MCF 10A (cell line): Measurements from ENCODE around the gene TYK2. TPM values are rescaled to one million over a fixed set of nuclear protein-coding genes. Genes with fewer than 3 reads are reported as not detected.

Experiments used
- BruUV-seq: library from RNA; stranded (reverse); fragments of 400-500 nt; replicated peaks from 2 replicates; lab custom pipeline; 2021; lab: Mats Ljungman, UMichigan
- CTCF ChIA-PET: fragments of 300-600 bp; sonication (Branson Sonifier 250); formaldehyde crosslinking; extraction: SDS; loops from one replicate; lab custom pipeline; 2021; ENCODE audit warnings: antibody characterized with exemption, inconsistent platforms; lab: Yijun Ruan, JAX
- POLR2A ChIA-PET: fragments of 300-600, 350-650 bp; sonication (Branson Sonifier 250); formaldehyde crosslinking; extraction: SDS; loops from one replicate; lab custom pipeline; 2020; ENCODE audit warnings: antibody characterized with exemption, inconsistent platforms; lab: Yijun Ruan, JAX
- DNase-seq: peaks from one replicate; pipeline ENCODE4 v3.0.0-alpha.2; 2018; ENCODE audit not compliant: unreplicated experiment
- H3K27ac Mint-ChIP-seq: one replicate; pipeline ENCODE4 v1.8.0; 2022; ENCODE audit warnings: mild to moderate bottlenecking, low read depth, mixed read lengths; ENCODE audit not compliant: unreplicated experiment
- H3K27me3 Mint-ChIP-seq: one replicate; pipeline ENCODE4 v1.8.0; 2022; ENCODE audit warnings: mixed read lengths; ENCODE audit not compliant: insufficient read depth, unreplicated experiment
- H3K36me3 Mint-ChIP-seq: one replicate; pipeline ENCODE4 v1.8.0; 2022; ENCODE audit warnings: mild to moderate bottlenecking, moderate library complexity, mixed read lengths; ENCODE audit not compliant: insufficient read depth, unreplicated experiment
- H3K4me1 Mint-ChIP-seq: one replicate; pipeline ENCODE4 v1.8.0; 2022; ENCODE audit warnings: mixed read lengths; ENCODE audit not compliant: insufficient read depth, unreplicated experiment
- H3K4me3 Mint-ChIP-seq: one replicate; pipeline ENCODE4 v1.8.0; 2022; ENCODE audit warnings: mild to moderate bottlenecking, moderate library complexity, mixed read lengths; ENCODE audit not compliant: unreplicated experiment
- H3K9me3 Mint-ChIP-seq: one replicate; pipeline ENCODE4 v1.8.0; 2022; ENCODE audit warnings: mixed read lengths; ENCODE audit not compliant: unreplicated experiment
- CTCF ChIP-seq: fragments of 200-600 bp; IDR thresholded peaks from one replicate; pipeline ENCODE4 v1.8.0; 2022; ENCODE audit warnings: antibody characterized with exemption, mild to moderate bottlenecking; ENCODE audit not compliant: unreplicated experiment
- intact Hi-C: fragments of 100-400 bp; cut with micrococcal nuclease; formaldehyde crosslinking; loops from 2 replicates; pipeline ENCODE4 v1.14.1; 2022
- microRNA-seq: library from miRNA; unstranded; fragments of <30 nt; microRNA quantifications from one replicate; pipeline ENCODE4 v1.2.0, GENCODE V29; 2022
- total RNA-seq: library from RNA; stranded (reverse); gene quantifications from 2 replicates; pipeline ENCODE4 v1.2.3, GENCODE V29; 2022

TYK2 gene
- total RNA-seq, 1 experiment from 2014 or later = 75.0 TPM

DNA sequence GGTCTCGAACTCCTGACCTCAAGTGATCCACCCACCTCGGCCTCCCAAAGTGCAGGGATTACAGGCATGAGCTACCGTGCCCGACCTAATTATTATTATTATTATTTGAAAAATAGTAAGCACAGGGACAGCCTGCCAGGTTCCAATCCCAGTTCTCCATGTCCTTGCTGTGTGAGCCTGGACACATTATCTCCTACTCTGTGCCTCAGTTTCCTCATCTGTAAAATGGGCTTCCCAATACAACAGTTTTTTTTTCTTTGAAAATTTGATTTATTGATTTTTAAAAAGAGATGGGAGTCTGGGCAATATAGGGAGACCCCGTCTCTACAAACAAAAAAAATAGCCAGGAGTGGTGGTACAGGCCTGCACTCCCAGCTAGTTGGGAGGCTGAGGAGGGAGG is 74.0 kb downstream of the TYK2 start:
- DNase-seq = no peak
- no peak overlapping the region for H3K27ac Mint-ChIP-seq
- ChIA-PET POLR2A (no interaction called here), CTCF (interaction anchor here (0.8 to 1.4 kb wide), 4 partner anchors 8 to 83 kb away, joined by 3 to 5 read pairs (median 4); partner anchors contain the start of gene ICAM1)
- no TSS peak for BruUV-seq
- TF ChIP-seq CTCF = no peak
- H3K4me1 Mint-ChIP-seq = peaks cover 8% of the 10 kb centered on the region
- intact Hi-C loops = no loop called here
- H3K36me3 Mint-ChIP-seq = no peaks in the 10 kb centered on the region
- no peaks in the 10 kb centered on the region for H3K27me3 Mint-ChIP-seq
- no peaks in the 10 kb centered on the region for H3K9me3 Mint-ChIP-seq
- H3K4me3 Mint-ChIP-seq = no peak overlapping the region

DNA sequence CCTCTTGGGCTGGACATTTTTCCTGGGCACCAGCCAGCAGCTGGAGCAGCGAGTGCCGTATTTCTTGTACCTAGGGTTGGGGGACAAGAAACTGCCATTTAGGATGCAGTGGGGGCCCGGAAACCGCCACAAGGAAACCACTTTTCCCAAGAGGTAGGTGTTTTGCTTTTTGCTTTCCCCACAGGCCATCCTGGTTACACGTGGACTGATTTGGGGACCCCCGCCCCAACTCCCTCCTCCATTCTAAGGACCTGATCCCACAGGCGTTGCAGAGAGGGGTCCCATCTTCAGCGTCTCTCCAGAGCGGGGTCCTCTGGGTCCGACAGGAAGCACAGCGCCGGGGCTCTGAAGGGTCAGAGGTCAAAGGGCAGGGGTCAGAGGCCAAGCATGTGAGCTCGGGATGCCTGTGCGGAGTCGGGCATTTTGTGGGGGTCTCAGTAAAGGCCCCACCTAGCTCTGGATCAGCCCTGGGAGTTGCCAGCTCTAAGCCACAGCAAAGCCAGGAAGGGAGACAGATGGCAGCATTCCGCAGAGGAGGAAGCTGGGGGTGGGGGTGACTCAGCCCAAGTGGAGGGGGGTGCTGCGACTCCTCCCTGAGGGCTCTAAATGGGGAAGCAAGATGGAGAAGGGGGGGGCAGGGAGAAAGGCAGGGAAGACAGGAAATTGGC is 75.1 kb downstream of the TYK2 start:
- Mint-ChIP-seq H3K36me3 (no peaks in the 10 kb centered on the region), H3K4me3 (no peak overlapping the region), H3K4me1 (peaks cover 8% of the 10 kb centered on the region), H3K9me3 (no peaks in the 10 kb centered on the region), H3K27ac (no peak overlapping the region), H3K27me3 (no peaks in the 10 kb centered on the region)
- TF ChIP-seq CTCF = no peak
- no TSS peak for BruUV-seq
- intact Hi-C loops = no loop called here
- no peak for DNase-seq
- ChIA-PET POLR2A (interaction anchor here (0.6 kb wide), 1 partner anchor 20 kb away, joined by 4 read pairs; no protein-coding TSS in a partner anchor), CTCF (interaction anchor here (0.5 to 1.4 kb wide), 5 partner anchors 9 to 74 kb away, joined by 3 to 5 read pairs (median 4); partner anchors contain the start of gene ICAM1)

Small RNA genes within 50 kb of the gene (microRNA-seq; reads per million reads assigned to microRNA genes)
- gene MIR1181 = not detected

Other genes with a start within 250 kb of the TYK2 start
- gene DNMT1, start 185.6 kb downstream of the TYK2 start, total RNA-seq = 47.7 and 76.4 TPM in 2 replicates
- gene S1PR2, start 149.2 kb downstream of the TYK2 start, total RNA-seq = 0.64 and 0.89 TPM in 2 replicates
- 99.1 and 120 TPM in 2 replicates for gene MRPL4, start 128.4 kb downstream of the TYK2 start, total RNA-seq
- gene ICAM1, start 109.5 kb downstream of the TYK2 start, total RNA-seq = 3.3 and 4.6 TPM in 2 replicates
- not detected in 2 replicates for gene ICAM4, start 93.6 kb downstream of the TYK2 start, total RNA-seq
- 4.7 and 7.7 TPM in 2 replicates for gene ICAM5, start 90.6 kb downstream of the TYK2 start, total RNA-seq
- gene ZGLP1, start 70.8 kb downstream of the TYK2 start, total RNA-seq = 3.8 and 4.9 TPM in 2 replicates
- 30.2 and 30.3 TPM in 2 replicates for gene FDX2, start 64.6 kb downstream of the TYK2 start, total RNA-seq
- 31.5 and 36.1 TPM in 2 replicates for gene RAVER1, start 47.0 kb downstream of the TYK2 start, total RNA-seq
- 7.6 and 7.9 TPM in 2 replicates for gene ICAM3, start 40.9 kb downstream of the TYK2 start, total RNA-seq
- gene CDC37, start 23.0 kb upstream of the TYK2 start, total RNA-seq = 164 and 188 TPM in 2 replicates
- 0.42 and 0.49 TPM in 2 replicates for gene PDE4A, start 40.0 kb upstream of the TYK2 start, total RNA-seq
- 46.1 and 48.5 TPM in 2 replicates for gene KEAP1, start 122.8 kb upstream of the TYK2 start, total RNA-seq
- gene S1PR5, start 136.9 kb upstream of the TYK2 start, total RNA-seq = not detected in 2 replicates
- 22.6 and 36.8 TPM in 2 replicates for gene ATG4D, start 163.3 kb upstream of the TYK2 start, total RNA-seq
- 23.3 and 27.4 TPM in 2 replicates for gene KRI1, start 185.4 kb upstream of the TYK2 start, total RNA-seq
- 2.5 and 2.6 TPM in 2 replicates for gene CDKN2D, start 188.4 kb upstream of the TYK2 start, total RNA-seq
- 1.8 and 6.1 TPM in 2 replicates for gene AP1M2, start 206.7 kb upstream of the TYK2 start, total RNA-seq
- 6.2 and 10.6 TPM in 2 replicates for gene SLC44A2, start 245.0 kb upstream of the TYK2 start, total RNA-seq